H1 (cell line): ENCODE data around the gene PCDHGB6. TPM values are rescaled to one million over a fixed set of nuclear protein-coding genes. Genes with fewer than 3 reads are reported as not detected.

Source experiments
- CTCF ChIA-PET: fragments of 300-600 bp; sonication (Branson Sonifier 250); formaldehyde crosslinking; loops from one replicate; lab custom pipeline; 2021; ENCODE audit not compliant: partially characterized antibody; lab: Charles Lee
- POLR2A ChIA-PET: fragments of 300-600 bp; sonication (Branson Sonifier 250); formaldehyde crosslinking; loops from one replicate; lab custom pipeline; 2021; ENCODE audit warnings: inconsistent platforms; ENCODE audit not compliant: partially characterized antibody; lab: Charles Lee
- DNase-seq, 2 experiments: peaks; one replicate each; pipeline versions ENCODE4 v3.0.0 to v3.0.0-alpha.2; 2010 to 2022; ENCODE audit warnings: low spot score in 2 of 2, low read depth in 1 of 2, mixed read lengths in 1 of 2
- FAIRE-seq: peaks from 2 replicates; lab custom pipeline; 2011; peaks lifted over from hg19 to GRCh38; lab: Jason Lieb, UNC
- H2AFZ ChIP-seq: 2 replicates; pipeline ENCODE4 v1.8.1; 2012; ENCODE audit warnings: low read length, inconsistent platforms
- H2AK5ac ChIP-seq: 2 replicates; pipeline ENCODE4 v1.6.1; 2013; ENCODE audit warnings: low read depth, low read length
- H2BK120ac ChIP-seq: replicated peaks from 2 replicates; pipeline ENCODE3; 2013; ENCODE audit warnings: low read depth, low read length, inconsistent platforms
- H2BK12ac ChIP-seq: 2 replicates; pipeline ENCODE4 v1.6.1; 2013; ENCODE audit warnings: low read depth, low read length
- H2BK15ac ChIP-seq: 2 replicates; pipeline ENCODE4 v1.6.1; 2013; ENCODE audit warnings: low read length
- H2BK20ac ChIP-seq: 2 replicates; pipeline ENCODE4 v1.6.1; 2013; ENCODE audit warnings: low read length
- H2BK5ac ChIP-seq: 2 replicates; pipeline ENCODE4 v1.6.1; 2013; ENCODE audit warnings: low read depth, low read length
- H3K14ac ChIP-seq: 2 replicates; pipeline ENCODE4 v1.6.1; 2013; ENCODE audit warnings: inconsistent platforms; ENCODE audit not compliant: insufficient read length
- H3K18ac ChIP-seq: 2 replicates; pipeline ENCODE4 v1.6.1; 2013; ENCODE audit warnings: low read length; ENCODE audit errors: extremely low read depth
- H3K23ac ChIP-seq: 2 replicates; pipeline ENCODE4 v1.6.1; 2013; ENCODE audit warnings: inconsistent platforms; ENCODE audit not compliant: insufficient read length
- H3K23me2 ChIP-seq: 2 replicates; pipeline ENCODE4 v1.6.1; 2013; ENCODE audit warnings: low read depth, low read length
- H3K27ac ChIP-seq: 2 replicates; pipeline ENCODE4 v1.6.1; 2011; ENCODE audit warnings: low read depth, low read length, inconsistent platforms
- H3K27me3 ChIP-seq, 4 experiments: replicated peaks in 1 of 4; 1 replicate in 1 of 4; 2 replicates in 3 of 4; pipeline versions ENCODE4 v1.6.1 to v1.8.1; 2011 to 2013; ENCODE audit warnings: low read length in 3 of 4, mild to moderate bottlenecking in 3 of 4, inconsistent platforms in 2 of 4, mixed read lengths in 2 of 4, moderate library complexity in 1 of 4; ENCODE audit not compliant: control insufficient read depth in 3 of 4, insufficient read depth in 3 of 4; ENCODE audit errors: extremely low read depth in 1 of 4
- H3K36me3 ChIP-seq, 4 experiments: 2 replicates each; pipeline versions ENCODE4 v1.6.1 to v1.8.1; 2011 to 2013; ENCODE audit warnings: mild to moderate bottlenecking in 4 of 4, low read length in 3 of 4, moderate library complexity in 2 of 4, control low read depth in 1 of 4, inconsistent platforms in 1 of 4; ENCODE audit not compliant: insufficient read depth in 4 of 4, control insufficient read depth in 2 of 4
- H3K4ac ChIP-seq: replicated peaks from 2 replicates; pipeline ENCODE3; 2013; ENCODE audit warnings: low read length, low read depth, mixed read lengths, inconsistent platforms; ENCODE audit not compliant: insufficient read length
- H3K4me1 ChIP-seq, 4 experiments: replicated peaks in 1 of 4; 1 replicate in 1 of 4; 2 replicates in 3 of 4; pipeline versions ENCODE4 v1.6.1 to v1.8.1; 2011 to 2013; ENCODE audit warnings: low read length in 3 of 4, inconsistent platforms in 2 of 4, mixed read lengths in 1 of 4; ENCODE audit not compliant: insufficient read depth in 4 of 4, control insufficient read depth in 3 of 4
- H3K4me2 ChIP-seq, 2 experiments: 2 replicates each; pipeline versions ENCODE4 v1.6.1 to v1.8.1; 2011 to 2013; ENCODE audit warnings: low read depth in 2 of 2, low read length in 2 of 2, control low read depth in 1 of 2, inconsistent platforms in 1 of 2, mild to moderate bottlenecking in 1 of 2; ENCODE audit not compliant: insufficient read depth in 1 of 2
- H3K4me3 ChIP-seq, 4 experiments: fragments of 200-600, 300-600 bp in 1 of 4; sonication (generic), shearing (Covaris generic), sonication (Bioruptor Twin) in 1 of 4; 2 replicates each; pipeline versions ENCODE4 v1.5.1 to v1.8.1; 2011 to 2016; ENCODE audit warnings: low read length in 4 of 4, low read depth in 3 of 4, control low read depth in 2 of 4, inconsistent platforms in 2 of 4, mild to moderate bottlenecking in 2 of 4, mixed read lengths in 1 of 4, moderate library complexity in 1 of 4; ENCODE audit not compliant: insufficient read depth in 2 of 4; ENCODE audit errors: extremely low read depth in 1 of 4
- H3K56ac ChIP-seq: replicated peaks from 2 replicates; pipeline ENCODE3; 2013; ENCODE audit warnings: low read depth, mild to moderate bottlenecking, mixed read lengths, low read length, inconsistent platforms; ENCODE audit not compliant: insufficient read length
- H3K79me1 ChIP-seq: 2 replicates; pipeline ENCODE4 v1.6.1; 2013; ENCODE audit warnings: low read depth, low read length, control low read depth
- H3K79me2 ChIP-seq, 2 experiments: 2 replicates each; pipeline versions ENCODE4 v1.6.1 to v1.8.1; 2012 to 2013; ENCODE audit warnings: low read length in 2 of 2, mild to moderate bottlenecking in 2 of 2, inconsistent platforms in 1 of 2; ENCODE audit not compliant: insufficient read depth in 2 of 2, control insufficient read depth in 1 of 2
- H3K9ac ChIP-seq, 4 experiments: replicated peaks in 1 of 4; 1 replicate in 1 of 4; 2 replicates in 3 of 4; pipeline versions ENCODE4 v1.6.1 to v1.8.1; 2011 to 2013; ENCODE audit warnings: low read depth in 3 of 4, low read length in 3 of 4, control low read depth in 2 of 4, mild to moderate bottlenecking in 2 of 4, moderate library complexity in 2 of 4, inconsistent platforms in 1 of 4; ENCODE audit errors: extremely low read depth in 1 of 4
- H3K9me3 ChIP-seq, 2 experiments: 2 replicates each; pipeline versions ENCODE4 v1.6.1 to v1.8.1; 2012 to 2013; ENCODE audit warnings: mild to moderate bottlenecking in 2 of 2, moderate library complexity in 2 of 2, control low read depth in 1 of 2, inconsistent platforms in 1 of 2, low read depth in 1 of 2, low read length in 1 of 2, mixed read lengths in 1 of 2; ENCODE audit not compliant: insufficient read depth in 2 of 2
- H4K20me1 ChIP-seq, 2 experiments: replicated peaks in 1 of 2; 2 replicates each; pipeline versions ENCODE3 to v1.8.1; 2011 to 2013; ENCODE audit warnings: inconsistent platforms in 2 of 2, low read length in 2 of 2, mild to moderate bottlenecking in 1 of 2; ENCODE audit not compliant: insufficient read depth in 2 of 2, control insufficient read depth in 1 of 2
- H4K5ac ChIP-seq: 2 replicates; pipeline ENCODE4 v1.6.1; 2013; ENCODE audit warnings: low read length, low read depth, mixed read lengths, inconsistent platforms; ENCODE audit not compliant: insufficient read length
- H4K8ac ChIP-seq: 2 replicates; pipeline ENCODE4 v1.8.0; 2013; ENCODE audit warnings: mild to moderate bottlenecking, moderate library complexity, low read length, inconsistent platforms; ENCODE audit not compliant: insufficient read depth; ENCODE audit errors: extremely low read depth
- H4K91ac ChIP-seq: replicated peaks from 2 replicates; pipeline ENCODE3; 2013; ENCODE audit warnings: low read length, mixed read lengths, inconsistent platforms; ENCODE audit not compliant: insufficient read length
- BACH1 ChIP-seq: IDR thresholded peaks from 2 replicates; pipeline ENCODE4 v1.6.1; 2012; ENCODE audit warnings: low read length, improper control_type of control experiment
- CREB1 ChIP-seq: IDR thresholded peaks from 2 replicates; pipeline ENCODE4 v1.6.1; 2012; ENCODE audit warnings: inconsistent platforms
- EP300 ChIP-seq, 2 experiments: IDR thresholded peaks; 1 replicate in 1 of 2; 2 replicates in 1 of 2; pipeline ENCODE4 v1.6.1; 2011 to 2012; ENCODE audit warnings: low read depth in 2 of 2, low read length in 2 of 2, mild to moderate bottlenecking in 2 of 2, borderline replicate concordance in 1 of 2, inconsistent platforms in 1 of 2, moderate library complexity in 1 of 2
- POLR2A ChIP-seq, 2 experiments: IDR thresholded peaks; 1 replicate in 1 of 2; 2 replicates in 1 of 2; pipeline ENCODE4 v1.6.1; 2011; ENCODE audit warnings: low read depth in 2 of 2, low read length in 2 of 2, mild to moderate bottlenecking in 2 of 2; ENCODE audit errors: control extremely low read depth in 1 of 2
- RAD21 ChIP-seq, 2 experiments: IDR thresholded peaks in 1 of 2; conservative IDR thresholded peaks in 1 of 2; 2 replicates each; pipeline ENCODE4 v1.6.1; 2011; ENCODE audit warnings: low read depth in 2 of 2, low read length in 2 of 2, improper control_type of control experiment in 1 of 2, inconsistent platforms in 1 of 2, mild to moderate bottlenecking in 1 of 2, moderate library complexity in 1 of 2
- ZNF274 ChIP-seq: IDR thresholded peaks from 2 replicates; pipeline ENCODE4 v1.7.0; 2012; ENCODE audit warnings: low read length, borderline replicate concordance; ENCODE audit errors: extremely low read depth
- WGBS, 2 experiments: shearing (Covaris generic) in 1 of 2; methylation state at CpG; one replicate each; pipeline versions ENCODE4 v1.1.6 to v1.1.7; 2013 to 2015; ENCODE audit warnings: low lambda C conversion rate in 2 of 2, mixed read lengths in 2 of 2, inconsistent platforms in 1 of 2, low coverage in 1 of 2, missing lambda C conversion rate in 1 of 2; ENCODE audit not compliant: insufficient replicate concordance in 2 of 2, insufficient coverage in 1 of 2, insufficient read length in 1 of 2; ENCODE audit errors: extremely low coverage in 1 of 2, missing lambda C conversion rate in 1 of 2; 5-methylcytosine and 5-hydroxymethylcytosine counted together
- polyA plus RNA-seq, 7 experiments: library from polyadenylated mRNA; depleted of rRNA in 3 of 7; stranded (reverse) in 5 of 7; unstranded in 2 of 7; fragments of >200 nt in 5 of 7; fragments of 200-250 nt in 2 of 7; gene quantifications; 1 replicate in 5 of 7; 2 replicates in 1 of 7; 4 replicates in 1 of 7; pipeline versions ENCODE4 v1.2.1 to v1.2.3, GENCODE V29; 2011 to 2013; ENCODE audit warnings: missing spikeins in 2 of 7, mixed read lengths in 2 of 7
- total RNA-seq: library from RNA; stranded (reverse); fragmentation: NEBNext Ultra II Directional; extraction: Animal tissue kit (Norgen Biotek cat#: 25700); gene quantifications from 2 replicates; pipeline ENCODE4 v1.2.1, GENCODE V29; 2021

PCDHGB6 gene
- total and polyA plus RNA-seq, 2 of the 8 experiments (the other 6 are each of a cell fraction or from before 2014, with no cell fraction given): 3.4 to 4.1 TPM

- H4K5ac ChIP-seq: no peak overlapping the region
- H3K4me2 ChIP-seq: no peak overlapping the region
- peaks cover 43 to 50% of the 10 kb centered on the region in 2 experiments for H3K9me3 ChIP-seq
- H3K36me3 ChIP-seq: peaks cover 0 to 8% (median 1%) of the 10 kb centered on the region in 4 experiments; a peak in 3 of 8 replicates
- no peak overlapping the region for H2BK15ac ChIP-seq
- peaks cover 0 to 3% (median 0%) of the 10 kb centered on the region in 4 experiments; a peak in 1 of 7 replicates for H3K4me1 ChIP-seq
- no peak overlapping the region for H3K23ac ChIP-seq
- no peak overlapping the region for H3K27ac ChIP-seq
- H4K91ac ChIP-seq: no peak overlapping the region
- H4K20me1 ChIP-seq: no peaks in the 10 kb centered on the region
- H3K23me2 ChIP-seq: no peaks in the 10 kb centered on the region
- no peak overlapping the region for H4K8ac ChIP-seq
- no peaks in the 10 kb centered on the region for H3K79me2 ChIP-seq
- H3K56ac ChIP-seq: no peak overlapping the region
- 97% methylated on average over 39 of the region's 46 CpGs; no CpG with 5 or more reads in 1 of the 2 experiments for WGBS, 2 experiments
- no peak overlapping the region for H2BK12ac ChIP-seq
- DNase-seq (no peak), FAIRE-seq (no peak)
- H3K27me3 ChIP-seq: no peaks in the 10 kb centered on the region
- ChIA-PET CTCF (interaction anchor here (1.0 to 1.6 kb wide), 5 partner anchors 16 to 179 kb away, joined by 3 to 5 read pairs (median 4); partner anchors contain the start of genes PCDHB9, PCDHGB1 and PCDHGB6), POLR2A (no interaction called here)
- H3K4ac ChIP-seq: no peak overlapping the region
- no peak overlapping the region for H3K9ac ChIP-seq
- no peak overlapping the region for H2BK20ac ChIP-seq
- no peak overlapping the region for H2BK120ac ChIP-seq
- H2AK5ac ChIP-seq: no peak overlapping the region
- H3K4me3 ChIP-seq: no peak overlapping the region
- H3K18ac ChIP-seq: no peak overlapping the region
- H3K79me1 ChIP-seq: no peaks in the 10 kb centered on the region
- H3K14ac ChIP-seq: no peak overlapping the region
- H2AFZ ChIP-seq: no peak overlapping the region
- H2BK5ac ChIP-seq: no peak overlapping the region
- no peak for TF ChIP-seq ZNF274
- TF ChIP-seq POLR2A (IDR thresholded peaks at IDR 0.05; ENCODE audit: control extremely low read depth in 1 of 2, low read depth in 2 of 2, low read length in 2 of 2): no peak
- no peak for TF ChIP-seq EP300 (IDR thresholded peaks at IDR 0.05; ENCODE audit: borderline replicate concordance in 1 of 2, low read depth in 2 of 2, low read length in 2 of 2)
- no peak for TF ChIP-seq BACH1
- TF ChIP-seq RAD21 (IDR thresholded peaks at IDR 0.05 in 1 of 2, conservative IDR thresholded peaks at IDR 0.05 in 1 of 2; ENCODE audit: low read depth in 2 of 2, low read length in 2 of 2): no peak
- no peak for TF ChIP-seq CREB1
Measured at GRCh38 chr5:141366016-141366896, 41.6 kb upstream of the PCDHGB6 start.
